Measurements from ENCODE around the gene CD40.

CD40 gene

DNA sequence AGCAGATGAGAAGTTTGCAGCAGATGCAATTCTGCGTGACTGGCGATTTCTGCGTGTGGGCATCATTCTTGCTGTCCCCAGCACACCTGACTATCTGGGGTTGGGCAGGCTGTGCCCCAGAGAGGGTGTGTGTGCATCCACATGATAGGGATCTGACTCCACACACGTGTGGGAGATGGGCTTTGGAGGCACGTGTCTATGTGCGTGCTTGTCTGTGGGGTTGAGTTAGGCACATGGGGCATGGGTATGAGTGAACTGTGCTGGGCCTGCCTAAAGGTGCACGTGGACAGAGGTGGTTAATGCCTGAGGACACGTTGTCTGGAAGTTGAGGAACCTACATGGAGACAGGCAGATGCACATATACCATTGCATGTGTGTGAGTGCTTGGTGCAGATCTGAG is 50.3 kb downstream of the CD40 start:
- TF ChIP-seq CTCF (IDR thresholded peaks at IDR 0.05; ENCODE audit: low read depth, low read length): no peak
- H3K4me3 ChIP-seq (ENCODE audit: low read depth, low read length): no peak overlapping the region

DNA sequence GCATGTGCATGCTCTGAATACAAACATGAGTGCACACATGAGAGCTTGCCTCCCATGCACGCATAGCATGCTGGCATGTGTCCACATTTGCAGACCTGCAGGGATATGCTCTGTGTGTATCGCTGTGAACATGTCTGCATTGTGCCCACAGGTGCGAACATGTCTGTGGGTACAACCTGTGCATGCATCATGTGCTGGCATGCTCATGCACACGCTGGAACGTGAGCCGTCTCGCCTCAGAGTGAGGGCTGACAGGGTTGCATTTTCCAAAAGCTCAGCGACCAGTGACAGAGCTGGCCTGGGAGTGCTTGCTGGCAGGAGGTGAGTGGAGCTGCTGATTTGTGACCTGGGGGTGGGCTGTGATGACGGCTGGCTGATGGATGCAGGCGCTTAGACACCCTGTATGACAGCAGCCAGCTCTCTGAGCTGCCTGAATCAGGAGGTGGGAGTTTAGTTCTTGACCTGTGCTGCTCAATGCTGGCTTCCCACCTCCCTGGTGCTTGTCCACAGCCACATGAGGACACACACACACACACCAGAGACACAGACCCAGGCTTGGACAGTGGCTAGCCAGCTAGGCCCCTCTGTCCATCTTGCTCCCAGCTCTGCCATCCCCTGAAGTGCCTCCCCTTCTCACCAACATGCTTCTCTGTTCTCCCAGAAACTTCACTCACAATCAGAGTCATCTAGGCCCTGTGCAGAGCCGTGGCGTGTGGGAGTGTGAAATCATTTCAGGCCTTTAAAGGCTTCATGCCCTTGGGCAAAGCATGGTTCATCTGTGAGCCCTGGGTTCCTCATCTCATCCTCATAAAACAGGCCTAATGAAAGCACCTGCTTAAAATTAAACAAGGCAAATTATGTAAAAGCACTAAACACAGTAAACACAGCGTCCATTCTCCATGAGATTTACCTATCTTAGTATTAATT is 51.4 kb downstream of the CD40 start:
- H3K4me3 ChIP-seq (ENCODE audit: low read depth, low read length): no peak overlapping the region
- no peak for TF ChIP-seq CTCF (IDR thresholded peaks at IDR 0.05; ENCODE audit: low read depth, low read length)

DNA sequence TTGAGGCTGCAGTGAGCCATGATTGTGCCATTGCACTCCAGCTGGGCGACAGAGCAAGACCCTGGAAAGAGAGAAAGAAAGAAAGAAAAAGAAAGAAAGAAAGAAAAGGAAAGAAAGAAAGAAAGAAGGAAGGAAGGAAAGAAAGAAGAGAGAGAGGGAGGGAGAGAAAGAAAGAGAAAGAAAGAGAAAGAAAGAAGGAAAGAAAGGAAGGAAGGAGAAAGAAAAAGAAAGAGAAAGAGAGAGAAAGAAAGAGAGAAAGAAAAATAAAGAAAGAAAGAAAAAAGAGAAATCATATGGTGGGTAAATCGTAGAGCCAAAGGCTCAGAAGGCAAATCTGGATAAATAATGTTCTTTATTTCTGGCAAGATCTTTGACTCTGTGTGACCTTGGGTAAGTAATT is 53.4 kb downstream of the CD40 start:
- no peak for TF ChIP-seq CTCF (IDR thresholded peaks at IDR 0.05; ENCODE audit: low read depth, low read length)
- H3K4me3 ChIP-seq (ENCODE audit: low read depth, low read length): no peak overlapping the region

DNA sequence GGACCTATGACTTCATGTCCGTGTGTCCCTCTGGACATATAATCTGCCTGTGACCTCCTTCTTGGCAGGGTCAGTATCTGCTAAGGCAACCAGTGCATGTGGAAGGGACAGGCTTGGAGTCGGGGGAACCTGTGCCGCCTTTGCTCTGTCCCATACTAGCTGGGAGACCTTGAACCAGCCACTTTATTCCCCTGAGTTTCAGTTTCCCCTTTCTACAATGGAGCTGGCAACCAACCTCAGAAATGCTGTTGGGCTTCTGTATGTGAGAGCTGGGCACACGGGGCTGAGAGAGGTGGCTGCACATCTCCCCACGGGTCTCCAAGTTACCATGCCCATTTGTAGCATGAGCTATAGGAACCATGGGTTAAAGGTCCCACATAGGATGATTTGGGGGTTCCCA is 53.8 kb downstream of the CD40 start:
- H3K4me3 ChIP-seq (ENCODE audit: low read depth, low read length): no peak overlapping the region
- no peak for TF ChIP-seq CTCF (IDR thresholded peaks at IDR 0.05; ENCODE audit: low read depth, low read length)

DNA sequence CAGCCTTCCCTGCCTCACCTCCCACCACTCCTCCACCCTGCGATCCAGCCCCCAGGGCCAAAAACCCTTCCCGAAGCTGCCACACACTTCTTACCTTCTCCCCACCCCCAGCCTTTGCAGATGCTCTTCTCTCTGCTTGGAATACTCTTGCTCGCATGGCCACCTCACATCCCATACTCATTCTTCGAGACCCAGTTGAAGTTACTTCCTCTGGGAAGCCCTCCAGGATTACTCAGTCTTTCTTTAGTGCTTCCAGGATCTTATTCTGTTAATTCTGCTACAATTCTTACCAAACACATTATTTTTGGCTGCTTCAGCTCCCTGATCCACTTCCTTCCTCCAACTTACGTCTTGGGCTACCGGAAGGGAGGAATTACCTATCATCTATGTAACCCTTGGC is 54.3 kb downstream of the CD40 start:
- no peak for TF ChIP-seq CTCF (IDR thresholded peaks at IDR 0.05; ENCODE audit: low read depth, low read length)
- no peak overlapping the region for H3K4me3 ChIP-seq (ENCODE audit: low read depth, low read length)

DNA sequence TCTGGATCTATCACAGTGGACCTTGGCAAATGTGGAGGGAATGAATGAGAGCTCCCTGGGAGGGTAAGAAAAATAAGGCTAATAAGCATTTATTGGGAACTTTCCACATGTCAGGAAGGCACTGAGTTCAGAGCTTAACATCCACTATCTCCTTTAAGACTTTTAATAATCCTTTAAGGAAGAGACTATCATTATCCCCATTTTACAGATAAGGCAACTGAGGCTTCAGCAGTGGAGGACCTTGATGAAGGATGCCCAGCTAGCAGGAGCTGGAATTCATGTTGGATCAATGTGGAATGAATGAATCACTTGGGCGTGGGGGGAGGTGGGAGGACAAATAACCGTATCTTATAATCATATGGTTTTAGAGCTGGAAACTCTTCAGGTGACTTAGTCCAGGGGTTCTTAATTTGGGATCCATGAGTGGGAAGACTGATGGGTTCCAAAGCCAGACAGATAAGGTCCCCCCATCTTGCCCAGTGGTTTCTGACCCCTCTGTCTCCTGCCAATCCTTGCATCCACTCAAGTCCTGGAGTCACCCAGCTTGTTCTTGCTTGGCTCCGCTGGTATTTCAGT is 54.9 kb downstream of the CD40 start:
- H3K4me3 ChIP-seq (ENCODE audit: low read depth, low read length): no peak overlapping the region
- no peak for TF ChIP-seq CTCF (IDR thresholded peaks at IDR 0.05; ENCODE audit: low read depth, low read length)

Measured in WI38 (cell line).